ENCODE measurements around the gene CREB5.

DNA sequence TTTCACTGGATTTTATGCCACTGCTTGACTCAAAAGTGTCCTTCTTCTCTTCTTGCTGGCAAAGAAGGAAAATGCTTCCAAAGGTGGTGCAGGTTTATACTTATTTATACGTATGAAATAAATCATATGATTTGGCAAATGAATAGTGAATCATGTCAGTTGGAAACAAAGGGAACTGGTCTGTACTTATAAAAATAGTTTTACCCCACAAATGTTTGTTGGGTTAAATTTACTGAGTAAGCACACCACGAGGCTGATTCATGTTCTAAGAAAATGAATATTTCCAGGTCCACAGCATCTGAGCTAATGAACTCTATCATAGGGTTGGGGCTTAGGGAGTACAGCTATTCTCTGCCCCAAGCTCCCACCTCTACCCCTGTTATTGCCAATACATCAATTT, 313.6 kb downstream of the CREB5 start:
- no peak for TF ChIP-seq EZH2 (IDR thresholded peaks at IDR 0.05; ENCODE audit: borderline replicate concordance, low read depth, low read length, severe bottlenecking)
- TF ChIP-seq, protein P1, sequence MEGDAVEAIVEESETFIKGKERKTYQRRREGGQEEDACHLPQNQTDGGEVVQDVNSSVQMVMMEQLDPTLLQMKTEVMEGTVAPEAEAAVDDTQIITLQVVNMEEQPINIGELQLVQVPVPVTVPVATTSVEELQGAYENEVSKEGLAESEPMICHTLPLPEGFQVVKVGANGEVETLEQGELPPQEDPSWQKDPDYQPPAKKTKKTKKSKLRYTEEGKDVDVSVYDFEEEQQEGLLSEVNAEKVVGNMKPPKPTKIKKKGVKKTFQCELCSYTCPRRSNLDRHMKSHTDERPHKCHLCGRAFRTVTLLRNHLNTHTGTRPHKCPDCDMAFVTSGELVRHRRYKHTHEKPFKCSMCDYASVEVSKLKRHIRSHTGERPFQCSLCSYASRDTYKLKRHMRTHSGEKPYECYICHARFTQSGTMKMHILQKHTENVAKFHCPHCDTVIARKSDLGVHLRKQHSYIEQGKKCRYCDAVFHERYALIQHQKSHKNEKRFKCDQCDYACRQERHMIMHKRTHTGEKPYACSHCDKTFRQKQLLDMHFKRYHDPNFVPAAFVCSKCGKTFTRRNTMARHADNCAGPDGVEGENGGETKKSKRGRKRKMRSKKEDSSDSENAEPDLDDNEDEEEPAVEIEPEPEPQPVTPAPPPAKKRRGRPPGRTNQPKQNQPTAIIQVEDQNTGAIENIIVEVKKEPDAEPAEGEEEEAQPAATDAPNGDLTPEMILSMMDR (IDR thresholded peaks at IDR 0.05; ENCODE audit: borderline replicate concordance, extremely low read depth, low read length, poor library complexity, severe bottlenecking), result no peak

Measured in DND-41 (cell line).